PC-9 (cell line): ENCODE results near the gene ADH7.
"Not testable (repeated sequence)": the region's sequence is repeated elsewhere in the genome, so short reads cannot be mapped to it uniquely, and the experiment has no call there.

Experiments used
- EZH2 ChIP-seq: fragments of 200-600 bp; sonication (generic); IDR thresholded peaks from 2 replicates; pipeline ENCODE4 v1.8.0; 2017; ENCODE audit warnings: antibody characterized with exemption, low read depth
- TF ChIP-seq, protein P1 (sequence below): fragments of 200-600 bp; sonication (generic); conservative IDR thresholded peaks from 2 replicates; pipeline ENCODE4 v1.6.1; 2017; ENCODE audit warnings: mixed run types, antibody characterized with exemption, mild to moderate bottlenecking, moderate library complexity

GRCh38 chr4:99415762-99416161 is 19.4 kb downstream of the ADH7 start:
- TF ChIP-seq, protein P1, sequence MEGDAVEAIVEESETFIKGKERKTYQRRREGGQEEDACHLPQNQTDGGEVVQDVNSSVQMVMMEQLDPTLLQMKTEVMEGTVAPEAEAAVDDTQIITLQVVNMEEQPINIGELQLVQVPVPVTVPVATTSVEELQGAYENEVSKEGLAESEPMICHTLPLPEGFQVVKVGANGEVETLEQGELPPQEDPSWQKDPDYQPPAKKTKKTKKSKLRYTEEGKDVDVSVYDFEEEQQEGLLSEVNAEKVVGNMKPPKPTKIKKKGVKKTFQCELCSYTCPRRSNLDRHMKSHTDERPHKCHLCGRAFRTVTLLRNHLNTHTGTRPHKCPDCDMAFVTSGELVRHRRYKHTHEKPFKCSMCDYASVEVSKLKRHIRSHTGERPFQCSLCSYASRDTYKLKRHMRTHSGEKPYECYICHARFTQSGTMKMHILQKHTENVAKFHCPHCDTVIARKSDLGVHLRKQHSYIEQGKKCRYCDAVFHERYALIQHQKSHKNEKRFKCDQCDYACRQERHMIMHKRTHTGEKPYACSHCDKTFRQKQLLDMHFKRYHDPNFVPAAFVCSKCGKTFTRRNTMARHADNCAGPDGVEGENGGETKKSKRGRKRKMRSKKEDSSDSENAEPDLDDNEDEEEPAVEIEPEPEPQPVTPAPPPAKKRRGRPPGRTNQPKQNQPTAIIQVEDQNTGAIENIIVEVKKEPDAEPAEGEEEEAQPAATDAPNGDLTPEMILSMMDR = not testable (repeated sequence)
- TF ChIP-seq EZH2 = not testable (repeated sequence)
